Stimulated activated naive CD8-positive, alpha-beta T cell treated with anti-CD3 and anti-CD28 coated beads, Interleukin-15, amount 100 ng/mL, for 72 hours (primary cell): Measurements from ENCODE around the gene NRF1.

ENCODE experiments used
- ATAC-seq: fragments of 150-1000 bp; cut with Tn5 transposase; 2 replicates; pipeline ENCODE4 v1.10.0; 2021; ENCODE audit warnings: mild to moderate bottlenecking, moderate library complexity
- DNase-seq, 2 donors: peaks; one replicate each; pipeline ENCODE4 v3.0.0; 2021 to 2022
- H3K27ac Mint-ChIP-seq, 2 donors: one replicate each; pipeline ENCODE4 v1.8.0; 2022; ENCODE audit warnings: mild to moderate bottlenecking in 2 of 2, mixed read lengths in 2 of 2, moderate library complexity in 2 of 2
- H3K27me3 Mint-ChIP-seq: one replicate; pipeline ENCODE4 v1.8.0; 2022; ENCODE audit warnings: mixed read lengths
- H3K4me1 Mint-ChIP-seq: one replicate; pipeline ENCODE4 v1.8.0; 2022; ENCODE audit warnings: mild to moderate bottlenecking, mixed read lengths
- H3K4me3 Mint-ChIP-seq, 2 donors: one replicate each; pipeline ENCODE4 v1.8.0; 2022; ENCODE audit warnings: mild to moderate bottlenecking in 2 of 2, mixed read lengths in 2 of 2, moderate library complexity in 1 of 2
- H3K9me3 Mint-ChIP-seq, 2 donors: one replicate each; pipeline ENCODE4 v1.8.0; 2022; ENCODE audit warnings: mixed read lengths in 2 of 2

The NRF1 gene

DNA sequence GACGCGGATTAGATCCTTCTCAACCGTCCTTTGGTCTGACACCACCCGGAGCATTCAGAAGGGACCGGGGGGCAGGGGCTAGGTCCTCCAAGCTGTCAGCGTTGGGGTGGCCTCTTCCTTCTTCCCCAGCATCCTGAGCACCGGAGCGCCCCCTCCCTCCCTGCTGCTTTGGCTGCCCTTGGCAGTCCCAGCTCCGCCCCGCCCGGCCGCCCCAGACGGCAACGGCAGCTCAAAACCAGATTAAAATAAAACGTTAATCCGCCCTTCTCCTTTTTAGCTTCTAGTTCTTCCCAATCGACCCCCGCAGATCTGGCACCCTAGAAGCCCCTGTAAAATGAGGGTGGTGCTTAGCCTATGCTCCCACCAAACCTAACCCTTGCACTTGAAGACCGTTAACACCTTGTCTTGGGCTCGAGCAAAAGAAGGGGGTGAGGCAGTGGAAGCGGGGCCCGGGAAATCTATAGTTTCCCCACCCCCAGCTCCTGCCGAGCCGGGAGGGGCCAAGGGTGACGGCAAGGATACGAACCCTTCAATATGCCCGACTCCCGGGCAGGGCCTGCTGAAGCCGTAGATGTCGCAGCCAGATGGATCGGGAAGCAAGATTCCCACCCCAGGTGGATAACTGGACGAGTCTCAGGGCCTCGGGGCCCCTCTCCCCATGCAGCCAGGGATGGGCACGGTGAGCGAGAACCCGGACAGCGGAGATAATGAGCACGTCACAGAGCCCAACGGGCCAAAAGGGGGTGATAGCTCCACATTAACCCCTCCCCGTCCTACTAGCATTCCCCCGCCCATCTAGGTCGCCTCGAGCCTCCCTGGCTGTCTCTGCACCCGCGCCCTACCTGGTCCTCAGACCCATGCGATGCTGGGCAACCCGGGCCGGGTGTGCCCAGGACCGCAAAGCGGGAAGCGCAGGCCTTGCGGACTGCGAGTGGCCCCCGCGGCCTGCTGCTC is 169.7 kb downstream of the NRF1 start:
- Mint-ChIP-seq H3K4me1 (peaks cover 69% of the 10 kb centered on the region), H3K4me3 (peak overlapping the region; percentile 74 to 84)

GRCh38 chr7:129781928-129782817 is 170.7 kb downstream of the NRF1 start:
- Mint-ChIP-seq H3K4me1 (peaks cover 75% of the 10 kb centered on the region), H3K27ac (no peak overlapping the region), H3K9me3 (no peaks in the 10 kb centered on the region), H3K27me3 (peaks cover 87% of the 10 kb centered on the region), H3K4me3 (peak overlapping the region; percentile 78 to 84)
- ATAC-seq (no peak), DNase-seq (peak in 1 of 2 donors; percentile 27)

More for the DNA sequence above, 169.7 kb downstream of the NRF1 start:
- ATAC-seq = no peak
- Mint-ChIP-seq H3K9me3 (no peaks in the 10 kb centered on the region), H3K27me3 (peaks cover 87% of the 10 kb centered on the region), H3K27ac (no peak overlapping the region)
- DNase-seq = peak; percentile 26 to 27

- ATAC-seq (no peak), DNase-seq (peak in 1 of 2 donors; percentile 26)
- H3K9me3 Mint-ChIP-seq = no peaks in the 10 kb centered on the region
- H3K4me1 Mint-ChIP-seq = peaks cover 67% of the 10 kb centered on the region
- H3K27me3 Mint-ChIP-seq = peaks cover 86% of the 10 kb centered on the region
- H3K27ac Mint-ChIP-seq = no peak overlapping the region
- peak overlapping the region; percentile 78 to 84 for H3K4me3 Mint-ChIP-seq
Observed at GRCh38 chr7:129782818-129783583, 171.5 kb downstream of the NRF1 start.

- Mint-ChIP-seq H3K4me1 (peaks cover 61% of the 10 kb centered on the region), H3K4me3 (peak overlapping the region; percentile 78 to 84), H3K27ac (no peak overlapping the region), H3K27me3 (peaks cover 84% of the 10 kb centered on the region), H3K9me3 (no peaks in the 10 kb centered on the region)
- ATAC-seq (no peak), DNase-seq (no peak)
Observed at GRCh38 chr7:129783584-129783919, 172.0 kb downstream of the NRF1 start.

DNA sequence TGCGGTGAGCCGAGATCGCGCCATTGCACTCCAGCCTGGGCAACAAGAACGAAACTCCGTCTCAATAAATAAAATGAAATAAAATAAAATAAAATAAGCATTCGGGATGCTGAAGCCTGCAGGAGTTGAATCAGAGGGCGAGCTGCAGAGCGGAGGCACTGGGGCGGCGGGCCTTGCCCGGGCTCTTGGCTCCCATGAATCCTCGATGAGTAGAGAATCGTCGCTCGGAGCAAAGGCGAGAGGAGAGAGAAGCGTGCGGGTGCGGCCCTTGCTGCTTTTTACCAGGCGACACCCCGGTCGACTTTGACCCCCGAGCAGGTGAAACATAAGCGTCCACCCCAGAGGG is 172.9 kb downstream of the NRF1 start:
- H3K4me3 Mint-ChIP-seq = peak overlapping the region in 1 of 2 donors; percentile 79
- H3K27ac Mint-ChIP-seq = no peak overlapping the region
- H3K4me1 Mint-ChIP-seq = peaks cover 56% of the 10 kb centered on the region
- no peak for ATAC-seq
- H3K27me3 Mint-ChIP-seq = peaks cover 86% of the 10 kb centered on the region
- H3K9me3 Mint-ChIP-seq = no peaks in the 10 kb centered on the region
- DNase-seq = no peak

DNA sequence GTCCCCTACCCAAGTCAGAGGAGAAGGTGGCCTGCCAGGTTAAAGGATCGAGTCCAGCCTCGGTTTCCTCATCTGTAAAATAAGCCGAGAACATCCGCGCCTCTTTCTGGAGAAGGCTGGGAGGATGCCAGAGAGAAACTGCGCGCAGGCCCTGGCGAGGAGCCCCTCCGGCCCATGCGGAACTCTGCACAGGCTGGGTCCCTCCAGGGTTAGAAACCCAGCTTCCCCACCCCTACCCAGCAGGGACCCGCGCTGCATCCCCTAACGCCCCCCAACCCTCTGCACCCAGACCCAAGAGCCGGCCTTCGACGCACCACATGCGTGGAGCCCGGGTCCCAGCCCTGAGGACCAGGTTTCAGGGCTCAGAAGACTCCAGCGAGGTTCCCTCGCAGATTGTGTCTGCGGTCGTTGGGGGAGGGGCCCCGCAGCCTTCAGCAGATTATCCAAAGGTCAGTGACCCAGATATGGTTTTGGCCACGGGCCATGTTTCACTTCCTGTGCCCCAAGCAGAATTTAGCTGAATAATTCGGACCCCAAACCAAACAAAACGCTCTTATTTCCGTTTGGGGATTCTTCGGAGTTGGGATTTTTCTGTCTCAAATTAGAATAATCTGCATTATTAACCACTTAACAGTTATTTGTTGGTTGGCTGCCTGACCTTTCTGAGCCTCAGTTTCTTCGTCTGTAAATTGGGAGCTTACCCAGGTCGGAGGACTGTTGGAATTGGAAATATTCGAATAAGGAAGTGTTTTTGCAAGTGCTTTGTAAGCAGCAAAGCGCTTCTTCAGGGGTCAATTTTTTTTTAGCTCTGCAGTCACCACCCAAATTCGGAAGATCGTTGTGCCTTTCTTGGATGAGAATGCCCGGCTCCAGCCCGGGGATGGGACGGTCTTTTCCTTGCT is 173.5 kb downstream of the NRF1 start:
- Mint-ChIP-seq H3K4me3 (peak overlapping the region; percentile 58 to 79), H3K27me3 (peaks cover 93% of the 10 kb centered on the region)
- ATAC-seq = no peak

GRCh38 chr7:129785685-129786514 is 174.4 kb downstream of the NRF1 start:
- ATAC-seq (peak; percentile 37), DNase-seq (no peak)
- Mint-ChIP-seq H3K27ac (no peak overlapping the region), H3K4me3 (peak overlapping the region; percentile 58 to 79), H3K27me3 (peaks cover 95% of the 10 kb centered on the region), H3K4me1 (peaks cover 54% of the 10 kb centered on the region), H3K9me3 (no peaks in the 10 kb centered on the region)

More for the DNA sequence above, 173.5 kb downstream of the NRF1 start:
- H3K27ac Mint-ChIP-seq = no peak overlapping the region
- peak in 1 of 2 donors; percentile 43 for DNase-seq
- H3K9me3 Mint-ChIP-seq = no peaks in the 10 kb centered on the region
- peaks cover 56% of the 10 kb centered on the region for H3K4me1 Mint-ChIP-seq

DNA sequence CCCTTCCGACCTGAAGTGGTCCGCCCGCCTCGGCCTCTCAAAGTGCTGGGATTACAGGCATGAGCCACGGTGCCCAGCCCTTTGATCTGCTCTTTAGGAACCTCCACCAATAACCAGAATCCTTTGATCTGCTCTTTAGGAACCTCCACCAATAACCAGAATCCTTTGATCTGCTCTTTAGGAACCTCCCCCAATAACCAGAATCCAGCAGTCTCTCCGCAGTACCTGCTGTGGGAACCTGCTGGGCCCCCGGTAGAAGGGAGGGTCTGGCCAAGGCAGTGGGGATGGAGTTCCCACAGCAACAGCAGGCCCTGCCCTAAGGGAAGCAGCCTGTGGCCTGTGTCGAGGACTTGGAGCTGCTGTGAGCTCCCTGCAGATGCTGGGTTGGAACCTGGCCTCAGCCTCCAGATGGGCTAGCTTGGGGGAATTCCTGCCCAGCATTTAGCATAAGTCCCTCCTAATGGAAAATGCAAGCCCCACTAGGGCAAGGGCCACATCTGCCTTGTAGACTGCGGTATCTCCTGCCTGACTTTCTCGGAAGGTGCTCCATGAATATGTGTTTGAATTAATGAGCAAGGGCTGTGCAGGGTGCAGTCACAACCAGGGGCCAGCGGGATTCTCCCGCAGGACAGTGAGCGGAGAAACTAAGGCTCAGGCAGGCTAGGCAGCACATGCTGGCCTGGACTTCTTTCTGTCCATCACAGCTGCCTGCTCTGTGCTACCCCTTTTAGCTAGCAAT is 175.5 kb downstream of the NRF1 start:
- no peak for DNase-seq
- Mint-ChIP-seq H3K4me1 (peaks cover 43% of the 10 kb centered on the region), H3K4me3 (no peak overlapping the region), H3K27me3 (peaks cover 95% of the 10 kb centered on the region), H3K9me3 (no peaks in the 10 kb centered on the region), H3K27ac (no peak overlapping the region)
- ATAC-seq = no peak

DNA sequence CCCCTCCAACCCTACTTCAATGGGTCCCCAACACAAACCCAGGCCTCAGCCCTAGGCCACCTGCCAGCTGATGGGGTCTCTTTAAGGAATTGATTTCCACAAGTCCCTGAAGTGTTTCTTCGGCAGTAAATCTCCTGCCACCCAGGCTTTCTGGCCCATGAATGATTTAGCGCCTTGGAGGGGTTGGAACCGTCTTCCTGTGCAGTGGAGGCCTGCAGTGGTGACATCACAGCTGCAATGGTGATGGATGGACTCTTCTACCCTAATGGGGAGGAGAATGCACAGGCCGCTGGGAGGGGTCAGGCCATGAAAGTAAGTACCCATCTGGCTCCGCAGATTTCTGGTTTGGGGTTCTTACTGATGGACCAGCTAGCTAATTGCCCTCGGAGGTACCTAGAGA is 177.5 kb downstream of the NRF1 start:
- ATAC-seq (no peak), DNase-seq (no peak)
- peaks cover 26% of the 10 kb centered on the region for H3K4me1 Mint-ChIP-seq
- H3K4me3 Mint-ChIP-seq = no peak overlapping the region
- no peak overlapping the region for H3K27ac Mint-ChIP-seq
- H3K27me3 Mint-ChIP-seq = peaks cover 78% of the 10 kb centered on the region
- no peaks in the 10 kb centered on the region for H3K9me3 Mint-ChIP-seq

GRCh38 chr7:129789652-129790051 is 178.1 kb downstream of the NRF1 start:
- Mint-ChIP-seq H3K27me3 (peaks cover 71% of the 10 kb centered on the region), H3K27ac (no peak overlapping the region), H3K4me3 (no peak overlapping the region), H3K9me3 (no peaks in the 10 kb centered on the region), H3K4me1 (peaks cover 23% of the 10 kb centered on the region)
- DNase-seq (no peak), ATAC-seq (no peak)

GRCh38 chr7:129790136-129790535 is 178.6 kb downstream of the NRF1 start:
- Mint-ChIP-seq H3K4me3 (no peak overlapping the region), H3K27ac (no peak overlapping the region), H3K27me3 (peaks cover 66% of the 10 kb centered on the region), H3K9me3 (no peaks in the 10 kb centered on the region), H3K4me1 (peaks cover 18% of the 10 kb centered on the region)
- DNase-seq (no peak), ATAC-seq (no peak)

DNA sequence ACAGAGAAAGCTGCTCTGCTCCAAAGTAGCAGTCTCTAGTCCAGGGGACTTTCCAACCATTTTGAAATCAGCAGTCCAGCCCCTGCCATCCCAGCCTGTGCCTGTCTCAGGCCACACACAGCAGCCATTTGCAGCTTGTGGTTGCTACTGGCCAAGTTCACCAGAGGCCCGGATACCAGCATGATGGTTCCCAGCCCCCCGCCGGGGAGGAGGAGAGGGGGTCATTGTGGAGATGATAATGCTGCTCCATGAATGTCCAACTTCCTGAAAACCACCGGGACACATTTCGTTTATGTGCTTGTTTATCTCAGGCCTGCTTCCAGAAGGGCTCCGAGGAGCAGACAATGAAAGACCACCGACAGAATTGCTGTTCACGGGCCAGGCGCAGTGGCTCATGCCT is 181.2 kb downstream of the NRF1 start:
- Mint-ChIP-seq H3K4me1 (no peaks in the 10 kb centered on the region), H3K4me3 (no peak overlapping the region), H3K9me3 (no peaks in the 10 kb centered on the region), H3K27me3 (peaks cover 41% of the 10 kb centered on the region), H3K27ac (no peak overlapping the region)
- ATAC-seq (no peak), DNase-seq (no peak)
